ENCODE data around the gene KDM7A. TPM values are rescaled to one million over a fixed set of nuclear protein-coding genes. Genes with fewer than 3 reads are reported as not detected.
A peak's percentile ranks its signal among the peaks of the same experiment; 100 is the strongest.

The KDM7A gene
- total RNA-seq, 2 experiments from 2014 or later, result 24.3 to 25.9 TPM

DNA sequence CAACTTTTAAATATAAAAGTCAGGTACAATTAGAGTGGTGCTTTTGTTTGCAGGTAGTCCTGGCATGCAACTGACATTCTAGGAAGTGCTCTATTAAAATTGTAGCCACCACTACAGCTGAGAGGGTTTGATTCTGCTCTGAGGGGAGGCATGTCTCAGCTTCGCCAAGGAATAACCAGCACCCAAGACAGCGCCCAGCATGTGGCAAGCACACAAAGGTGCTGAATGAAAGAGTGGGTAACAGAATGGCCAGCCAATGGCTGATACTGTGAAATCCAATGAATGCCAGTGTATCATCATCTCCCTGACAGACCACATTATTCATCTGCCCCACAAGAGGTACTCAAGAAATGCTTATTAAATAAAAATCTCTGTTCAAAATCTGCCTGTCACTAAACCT is 121.0 kb downstream of the KDM7A start:
- ChIA-PET POLR2A (interaction anchor here (1.9 kb wide), 1 partner anchor 121 kb away, joined by 4 read pairs; the partner anchor contains the start of gene KDM7A), CTCF (no interaction called here)
- Mint-ChIP-seq H3K27ac (no peak overlapping the region), H3K9me3 (no peaks in the 10 kb centered on the region), H3K27me3 (no peaks in the 10 kb centered on the region), H3K4me3 (no peak overlapping the region), H3K36me3 (ENCODE audit: low read depth) (peaks cover 88% of the 10 kb centered on the region), H3K4me1 (peaks cover 64% of the 10 kb centered on the region)
- DNase-seq, result no peak

DNA sequence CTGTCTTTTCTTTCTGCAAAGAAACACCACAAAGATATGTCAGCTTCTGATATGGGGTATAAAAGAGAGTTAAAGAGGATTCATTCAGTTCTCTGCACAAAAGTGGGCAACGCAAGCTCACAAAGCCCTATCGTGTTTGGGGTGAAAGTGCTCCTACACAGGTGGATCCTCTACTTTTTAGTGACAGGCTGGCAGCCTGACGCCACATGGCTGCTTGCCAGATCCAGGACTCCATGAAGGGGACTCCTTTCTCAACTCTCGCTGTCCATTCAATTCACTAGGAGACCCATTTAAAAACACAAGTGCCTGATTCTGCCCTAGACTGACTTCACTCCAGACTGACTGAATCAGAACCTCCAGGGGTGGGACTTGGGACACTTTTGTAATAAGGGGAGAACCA is 122.0 kb downstream of the KDM7A start:
- H3K4me3 Mint-ChIP-seq, result no peak overlapping the region
- H3K9me3 Mint-ChIP-seq, result no peaks in the 10 kb centered on the region
- ChIA-PET CTCF (interaction anchor here (0.7 to 1.9 kb wide), 2 partner anchors 249 to 272 kb away, joined by 3 to 7 read pairs; no protein-coding TSS in a partner anchor), POLR2A (interaction anchor here (0.6 kb wide), 1 partner anchor 16 kb away, joined by 3 read pairs; no protein-coding TSS in a partner anchor)
- no peak for DNase-seq
- H3K4me1 Mint-ChIP-seq, result peaks cover 55% of the 10 kb centered on the region
- H3K36me3 Mint-ChIP-seq (ENCODE audit: low read depth), result peaks cover 87% of the 10 kb centered on the region
- H3K27ac Mint-ChIP-seq, result no peak overlapping the region
- no peaks in the 10 kb centered on the region for H3K27me3 Mint-ChIP-seq

DNA sequence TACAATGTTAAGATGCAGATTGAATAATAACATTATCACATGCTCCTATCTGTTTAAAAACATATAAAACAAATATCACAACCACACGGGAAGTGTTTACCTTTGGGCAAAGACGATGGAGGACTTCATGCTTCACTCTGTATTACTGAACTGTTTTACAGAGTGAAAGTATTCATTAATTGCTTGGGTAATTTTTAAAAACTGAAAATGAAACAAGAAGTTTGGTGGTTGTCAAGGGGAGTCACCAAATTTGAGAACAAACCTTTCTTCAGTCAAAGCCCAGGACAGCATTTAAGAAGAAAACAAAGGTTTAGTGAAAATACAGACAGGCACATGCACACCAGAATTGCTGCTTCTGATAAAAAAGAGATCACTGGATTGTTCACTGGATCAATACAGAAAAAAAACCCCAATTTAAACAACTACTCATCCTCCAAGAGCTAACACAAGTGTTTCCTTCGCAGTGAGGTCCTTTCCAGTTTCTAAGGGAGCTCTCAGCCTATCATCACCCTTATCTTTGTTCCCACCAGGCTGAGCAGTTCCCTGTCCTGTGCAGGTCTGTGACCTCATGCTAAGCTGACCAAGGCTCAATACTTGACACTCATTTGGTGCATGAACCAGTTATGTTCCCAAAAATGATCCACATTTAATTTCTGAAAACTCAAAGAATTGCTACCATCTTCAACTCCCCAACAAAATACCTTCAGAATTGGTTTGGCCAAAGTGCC is 122.8 kb downstream of the KDM7A start:
- Mint-ChIP-seq H3K27ac (peak overlapping the region; percentile 29), H3K4me1 (peaks cover 48% of the 10 kb centered on the region), H3K27me3 (no peaks in the 10 kb centered on the region), H3K36me3 (ENCODE audit: low read depth) (peaks cover 90% of the 10 kb centered on the region), H3K4me3 (no peak overlapping the region), H3K9me3 (no peaks in the 10 kb centered on the region)
- no peak for DNase-seq
- ChIA-PET CTCF (interaction anchor here (0.7 to 1.9 kb wide), 3 partner anchors 9 to 273 kb away, joined by 3 to 7 read pairs (median 3); partner anchors contain the start of gene PARP12), POLR2A (interaction anchor here (0.6 kb wide), 1 partner anchor 17 kb away, joined by 3 read pairs; no protein-coding TSS in a partner anchor)

DNA sequence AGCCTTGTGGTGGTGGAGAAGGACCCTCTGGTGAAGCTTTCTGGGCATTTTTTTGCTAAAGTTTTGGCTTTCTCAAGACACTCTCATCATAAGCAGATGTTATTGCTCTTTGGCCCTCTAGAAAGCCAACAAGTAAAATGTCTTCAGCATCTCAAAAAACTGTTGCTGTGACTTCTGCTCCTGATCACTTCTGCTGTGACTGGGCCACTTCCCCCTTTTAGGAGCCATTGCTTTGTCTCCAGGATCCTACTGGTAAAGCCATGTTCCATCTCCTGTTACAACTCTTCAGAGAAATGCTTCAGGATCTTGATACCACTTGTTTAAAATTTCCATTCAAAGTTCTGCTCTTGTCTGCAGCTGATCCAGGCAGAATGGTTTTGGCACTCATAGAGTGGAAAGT is 125.0 kb downstream of the KDM7A start:
- H3K36me3 Mint-ChIP-seq (ENCODE audit: low read depth), result peaks cover 85% of the 10 kb centered on the region
- POLR2A ChIA-PET, result interaction anchor here (0.8 kb wide), 1 partner anchor 11 kb away, joined by 3 read pairs; the partner anchor contains the start of gene PARP12

DNA sequence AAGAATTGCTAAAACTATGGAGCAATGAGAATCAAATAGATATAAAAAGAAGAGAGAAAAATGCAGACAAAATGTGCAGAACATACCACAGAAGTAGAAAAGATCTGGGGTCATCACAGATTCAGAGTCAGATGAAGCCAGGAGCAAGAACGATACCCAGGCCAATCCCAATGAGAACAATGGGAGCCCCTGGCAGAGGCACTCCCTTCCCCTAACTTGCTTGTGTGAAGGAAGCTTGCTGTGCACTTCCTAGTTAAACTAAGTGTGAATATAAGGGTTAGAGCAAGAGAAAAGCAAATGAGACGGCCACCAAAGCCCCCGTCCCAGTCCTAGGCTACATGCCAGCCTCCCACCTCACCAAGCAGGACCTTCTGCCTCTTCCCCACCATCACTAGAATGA is 126.7 kb downstream of the KDM7A start:
- peaks cover 84% of the 10 kb centered on the region for H3K36me3 Mint-ChIP-seq (ENCODE audit: low read depth)
- H3K4me3 Mint-ChIP-seq, result no peak overlapping the region
- ChIA-PET POLR2A (interaction anchor here (1.7 kb wide), 1 partner anchor 10 kb away, joined by 4 read pairs; no protein-coding TSS in a partner anchor), CTCF (no interaction called here)
- DNase-seq, result no peak
- no peaks in the 10 kb centered on the region for H3K9me3 Mint-ChIP-seq
- H3K27ac Mint-ChIP-seq, result no peak overlapping the region
- peaks cover 20% of the 10 kb centered on the region for H3K4me1 Mint-ChIP-seq
- H3K27me3 Mint-ChIP-seq, result no peaks in the 10 kb centered on the region

More for the DNA sequence above, 125.0 kb downstream of the KDM7A start:
- peaks cover 28% of the 10 kb centered on the region for H3K4me1 Mint-ChIP-seq
- H3K27me3 Mint-ChIP-seq, result no peaks in the 10 kb centered on the region
- H3K27ac Mint-ChIP-seq, result no peak overlapping the region
- no peak overlapping the region for H3K4me3 Mint-ChIP-seq
- no peaks in the 10 kb centered on the region for H3K9me3 Mint-ChIP-seq
- DNase-seq, result no peak
- CTCF ChIA-PET, result no interaction called here

DNA sequence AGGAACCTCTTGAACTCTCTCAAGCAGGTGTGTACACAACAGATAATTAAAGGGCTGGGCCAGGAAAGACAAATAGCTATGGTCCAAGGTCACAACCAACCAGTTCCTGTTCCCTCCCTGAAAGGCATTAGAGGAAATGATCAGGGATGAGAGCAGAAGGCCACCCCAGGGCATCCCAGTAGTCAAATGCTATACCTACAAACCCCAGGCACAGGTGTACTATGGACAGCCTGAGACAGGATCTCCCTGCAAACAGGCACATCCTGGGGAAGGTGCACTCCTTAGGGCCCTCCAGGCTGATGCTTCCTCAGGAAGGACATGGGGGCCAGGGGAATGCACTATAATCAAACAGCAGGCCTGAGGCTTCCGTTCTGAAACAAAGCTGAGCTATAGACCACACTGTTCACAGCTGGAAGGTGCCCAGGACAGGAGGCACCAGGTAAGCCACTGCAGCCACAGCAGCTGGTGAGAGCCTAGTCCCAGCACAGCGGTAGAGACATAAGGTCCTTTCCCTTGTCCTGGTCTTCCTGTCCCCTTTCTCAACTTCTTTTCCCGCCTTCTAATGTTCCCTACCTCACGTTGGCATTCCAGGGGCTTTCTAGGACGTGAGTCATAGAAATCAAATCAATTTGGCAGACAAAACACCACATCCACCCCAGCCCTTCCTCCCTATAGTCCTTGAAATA is 127.3 kb downstream of the KDM7A start:
- H3K9me3 Mint-ChIP-seq, result no peaks in the 10 kb centered on the region
- DNase-seq, result no peak
- POLR2A ChIA-PET, result interaction anchor here (1.7 kb wide), 1 partner anchor 10 kb away, joined by 4 read pairs; no protein-coding TSS in a partner anchor
- no peaks in the 10 kb centered on the region for H3K27me3 Mint-ChIP-seq
- H3K4me3 Mint-ChIP-seq, result no peak overlapping the region
- H3K36me3 Mint-ChIP-seq (ENCODE audit: low read depth), result peaks cover 82% of the 10 kb centered on the region
- H3K27ac Mint-ChIP-seq, result no peak overlapping the region
- CTCF ChIA-PET, result no interaction called here
- H3K4me1 Mint-ChIP-seq, result peaks cover 15% of the 10 kb centered on the region

DNA sequence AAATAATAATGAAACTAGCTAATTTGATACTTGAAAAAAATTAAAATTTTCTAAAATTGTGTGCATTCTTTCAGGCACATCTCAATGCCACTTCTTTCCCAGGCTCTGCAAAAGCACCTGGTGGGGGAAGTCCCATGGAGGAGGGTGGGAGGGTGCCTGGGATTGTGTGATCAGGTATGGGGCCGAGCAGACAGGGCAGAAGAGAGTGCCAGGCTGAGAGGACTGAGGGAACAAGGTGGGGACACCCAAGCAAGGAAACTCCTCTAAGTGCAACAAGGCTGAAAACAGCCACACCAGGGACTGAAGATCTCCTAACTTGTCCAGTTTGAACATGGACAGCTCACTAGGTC is 127.8 kb downstream of the KDM7A start:
- CTCF ChIA-PET, result interaction anchor here (1.9 kb wide), 1 partner anchor 10 kb away, joined by 5 read pairs; no protein-coding TSS in a partner anchor
- Mint-ChIP-seq H3K27ac (no peak overlapping the region), H3K9me3 (no peaks in the 10 kb centered on the region), H3K36me3 (ENCODE audit: low read depth) (peaks cover 82% of the 10 kb centered on the region), H3K4me3 (no peak overlapping the region), H3K27me3 (no peaks in the 10 kb centered on the region), H3K4me1 (peaks cover 10% of the 10 kb centered on the region)
- no peak for DNase-seq
- POLR2A ChIA-PET, result no interaction called here

DNA sequence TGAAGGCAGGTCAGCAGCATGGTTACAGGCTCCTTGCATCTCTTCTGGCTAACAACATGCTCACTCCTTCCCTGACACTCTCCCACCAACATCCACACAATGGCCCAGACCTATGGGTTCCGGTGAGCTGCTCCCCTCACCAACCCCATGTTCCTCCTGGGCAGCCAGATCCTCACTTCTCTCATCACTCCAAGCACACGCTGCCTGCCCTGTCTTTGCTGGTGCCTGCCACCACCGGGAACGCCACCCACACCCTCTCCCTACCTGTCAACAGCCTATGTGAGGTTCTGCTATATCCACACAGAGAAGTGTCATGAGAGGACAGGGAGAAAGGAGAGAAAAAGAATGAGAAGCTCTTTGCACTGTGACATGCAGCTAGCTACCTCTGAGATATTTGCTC is 128.6 kb downstream of the KDM7A start:
- CTCF ChIA-PET, result interaction anchor here (1.9 kb wide), 1 partner anchor 10 kb away, joined by 5 read pairs; no protein-coding TSS in a partner anchor
- H3K36me3 Mint-ChIP-seq (ENCODE audit: low read depth), result peaks cover 79% of the 10 kb centered on the region

DNA sequence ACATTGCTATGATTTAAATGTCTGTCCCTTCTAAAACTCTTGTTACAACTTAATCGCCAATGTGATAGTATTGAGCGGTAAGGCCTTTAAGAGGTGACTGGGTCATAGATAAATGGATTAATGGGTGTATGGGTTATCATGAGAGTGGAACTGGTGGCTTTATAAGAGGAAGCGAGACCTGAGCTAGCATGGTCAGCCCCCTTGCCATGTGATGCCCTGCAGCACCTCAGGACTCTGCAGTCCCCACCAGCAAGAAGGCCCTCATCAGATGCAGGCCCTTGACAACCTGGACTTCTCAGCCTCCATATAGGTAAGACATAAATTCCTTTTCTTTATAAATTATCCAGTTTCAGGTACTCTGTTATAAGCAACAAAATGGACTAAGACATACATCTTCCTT is 129.6 kb downstream of the KDM7A start:
- POLR2A ChIA-PET, result no interaction called here
- no peaks in the 10 kb centered on the region for H3K9me3 Mint-ChIP-seq

More for the DNA sequence above, 128.6 kb downstream of the KDM7A start:
- Mint-ChIP-seq H3K27me3 (no peaks in the 10 kb centered on the region), H3K9me3 (no peaks in the 10 kb centered on the region), H3K27ac (no peak overlapping the region), H3K4me3 (no peak overlapping the region), H3K4me1 (peaks cover 3% of the 10 kb centered on the region)
- POLR2A ChIA-PET, result no interaction called here
- no peak for DNase-seq

DNA sequence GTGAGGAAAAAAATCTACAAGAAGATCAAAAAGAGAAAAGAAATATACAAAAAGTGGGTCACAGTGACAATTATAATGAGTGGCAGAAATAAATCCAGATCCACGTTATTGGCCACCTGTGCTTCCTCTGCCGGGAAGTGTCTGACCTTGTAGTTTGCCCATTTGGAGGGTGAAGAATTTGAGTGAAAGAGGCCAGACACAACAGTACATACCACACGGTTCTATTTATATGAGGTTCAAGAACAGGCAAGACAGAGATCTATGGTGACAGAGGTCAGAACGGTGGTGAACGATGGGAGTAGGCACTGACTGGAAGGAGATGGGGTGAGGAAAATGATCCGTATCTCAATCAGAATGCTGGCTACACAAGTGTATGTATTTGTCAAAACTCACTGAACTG is 131.1 kb downstream of the KDM7A start:
- Mint-ChIP-seq H3K27ac (no peak overlapping the region), H3K36me3 (ENCODE audit: low read depth) (peaks cover 78% of the 10 kb centered on the region), H3K4me3 (no peak overlapping the region), H3K27me3 (no peaks in the 10 kb centered on the region), H3K9me3 (no peaks in the 10 kb centered on the region), H3K4me1 (peaks cover 7% of the 10 kb centered on the region)
- ChIA-PET CTCF (no interaction called here), POLR2A (interaction anchor here (1.1 kb wide), 2 partner anchors 12 to 38 kb away, joined by 3 read pairs; no protein-coding TSS in a partner anchor)
- no peak for DNase-seq

More for the DNA sequence above, 129.6 kb downstream of the KDM7A start:
- Mint-ChIP-seq H3K27ac (no peak overlapping the region), H3K4me3 (no peak overlapping the region), H3K4me1 (peaks cover 2% of the 10 kb centered on the region), H3K27me3 (no peaks in the 10 kb centered on the region), H3K36me3 (ENCODE audit: low read depth) (peaks cover 73% of the 10 kb centered on the region)
- CTCF ChIA-PET, result interaction anchor here (0.6 to 1.9 kb wide), 2 partner anchors 9 to 1531 kb away, joined by 3 to 5 read pairs; no protein-coding TSS in a partner anchor
- no peak for DNase-seq

DNA sequence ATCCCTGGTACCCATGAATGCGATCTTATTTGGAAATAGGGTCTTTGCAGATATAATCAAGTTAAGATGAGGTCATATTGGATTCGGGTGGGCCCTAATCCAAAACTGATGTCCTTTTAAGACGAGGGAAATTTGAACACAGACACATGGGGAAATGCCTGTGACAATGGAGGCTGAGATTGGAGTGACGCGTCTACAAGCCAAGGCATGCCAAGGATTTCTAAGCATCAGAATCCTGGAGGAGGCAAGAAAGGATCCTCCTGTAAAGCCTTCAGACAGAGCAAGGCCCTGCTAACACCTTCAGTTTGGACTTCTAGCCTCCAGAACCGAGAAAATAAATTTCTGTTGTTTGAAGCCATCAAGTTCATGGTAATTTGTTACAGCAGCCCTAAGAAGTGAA is 132.5 kb downstream of the KDM7A start:
- H3K36me3 Mint-ChIP-seq (ENCODE audit: low read depth), result peaks cover 79% of the 10 kb centered on the region
- no peak for DNase-seq
- H3K27me3 Mint-ChIP-seq, result no peaks in the 10 kb centered on the region
- CTCF ChIA-PET, result interaction anchor here (0.9 kb wide), 1 partner anchor 255 kb away, joined by 3 read pairs; no protein-coding TSS in a partner anchor
- no peak overlapping the region for H3K27ac Mint-ChIP-seq
- no peak overlapping the region for H3K4me3 Mint-ChIP-seq
- POLR2A ChIA-PET, result no interaction called here
- no peaks in the 10 kb centered on the region for H3K9me3 Mint-ChIP-seq
- peaks cover 18% of the 10 kb centered on the region for H3K4me1 Mint-ChIP-seq

DNA sequence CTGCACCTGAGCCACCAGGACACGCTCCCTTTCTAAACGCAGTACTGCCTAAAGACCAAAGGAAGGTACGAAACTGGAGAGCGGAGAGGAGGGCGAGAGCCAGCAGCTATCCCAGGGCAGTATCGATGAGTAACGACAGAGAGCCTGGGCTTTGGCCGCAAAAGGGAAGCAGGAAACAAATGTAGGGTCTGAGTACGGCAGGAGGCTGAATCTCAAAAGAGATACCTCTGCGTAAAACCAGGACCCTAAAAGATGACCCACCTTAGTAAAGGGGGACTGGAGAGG is 134.5 kb downstream of the KDM7A start:
- H3K4me1 Mint-ChIP-seq, result peaks cover 27% of the 10 kb centered on the region
- DNase-seq, result no peak
- H3K9me3 Mint-ChIP-seq, result no peaks in the 10 kb centered on the region
- no peak overlapping the region for H3K4me3 Mint-ChIP-seq
- no peak overlapping the region for H3K27ac Mint-ChIP-seq
- peaks cover 83% of the 10 kb centered on the region for H3K36me3 Mint-ChIP-seq (ENCODE audit: low read depth)
- ChIA-PET CTCF (no interaction called here), POLR2A (interaction anchor here (1.4 kb wide), 1 partner anchor 16 kb away, joined by 3 read pairs; no protein-coding TSS in a partner anchor)
- H3K27me3 Mint-ChIP-seq, result no peaks in the 10 kb centered on the region

DNA sequence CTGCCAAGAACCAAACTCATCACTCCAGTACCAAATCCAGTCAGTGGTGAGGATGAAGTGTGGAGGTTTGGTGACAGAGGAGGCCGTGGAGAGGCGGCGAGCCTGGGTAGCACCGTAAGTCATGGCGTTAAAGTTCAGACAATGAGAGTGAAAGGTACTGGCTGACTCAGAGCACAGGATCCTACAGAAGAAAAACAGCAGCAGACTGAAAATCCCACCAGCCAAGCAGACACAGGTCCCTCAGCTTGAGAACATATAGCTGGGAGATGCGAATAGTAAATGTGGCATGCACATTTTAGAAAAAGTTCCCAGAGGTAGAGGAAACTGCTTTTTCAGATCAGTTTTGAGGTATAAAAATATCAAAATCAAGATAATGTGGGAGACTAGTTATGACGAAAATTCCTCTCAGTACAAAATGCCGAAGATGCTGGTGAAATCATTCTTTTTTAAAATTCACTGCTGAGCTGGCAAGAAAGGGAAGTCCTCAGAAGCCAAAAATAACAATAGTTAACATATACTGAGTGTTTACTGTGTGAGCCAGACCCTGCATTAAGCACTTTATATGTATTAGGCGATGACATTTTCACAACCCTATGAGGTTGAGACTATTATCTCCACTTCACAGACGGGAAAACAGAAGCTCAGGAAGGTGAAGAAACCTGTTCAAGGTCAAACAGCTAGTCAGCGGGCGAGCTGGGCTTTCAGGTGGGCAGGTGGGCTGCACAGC is 135.0 kb downstream of the KDM7A start:
- H3K27ac Mint-ChIP-seq, result no peak overlapping the region
- ChIA-PET POLR2A (interaction anchor here (1.4 kb wide), 1 partner anchor 16 kb away, joined by 3 read pairs; no protein-coding TSS in a partner anchor), CTCF (no interaction called here)
- H3K4me1 Mint-ChIP-seq, result peaks cover 32% of the 10 kb centered on the region
- H3K27me3 Mint-ChIP-seq, result no peaks in the 10 kb centered on the region
- no peak overlapping the region for H3K4me3 Mint-ChIP-seq
- H3K36me3 Mint-ChIP-seq (ENCODE audit: low read depth), result peaks cover 84% of the 10 kb centered on the region
- no peaks in the 10 kb centered on the region for H3K9me3 Mint-ChIP-seq
- DNase-seq, result no peak
